Body of pancreas (tissue), 4 donors: ENCODE measurements around the gene LTBP1. TPM values are rescaled to one million over a fixed set of nuclear protein-coding genes. Genes with fewer than 3 reads are reported as not detected.

ENCODE experiments used
- ATAC-seq: fragments of 150-250 bp; one replicate; pipeline ENCODE4 v1.9.1; 2016
- DNase-seq, 4 donors: peaks; one replicate each; pipeline ENCODE4 v3.0.0-alpha.2; 2019
- H3K27ac ChIP-seq, 4 donors: fragments of 200-600 bp; sonication (generic); 1 replicate in 3 of 4; 2 replicates in 1 of 4; pipeline versions ENCODE4 v1.5.1 to v1.6.1; 2016 to 2019; ENCODE audit warnings: mild to moderate bottlenecking in 1 of 4, mixed read lengths in 1 of 4, moderate library complexity in 1 of 4
- H3K27me3 ChIP-seq, 2 donors: fragments of 200-600 bp; sonication (generic); one replicate each; pipeline ENCODE4 v1.6.0; 2016; ENCODE audit warnings: mild to moderate bottlenecking in 1 of 2
- H3K36me3 ChIP-seq, 2 donors: fragments of 200-600 bp; sonication (generic); replicated peaks in 1 of 2; 2 replicates each; pipeline ENCODE4 v1.5.1; 2016; ENCODE audit warnings: low read depth in 2 of 2; ENCODE audit not compliant: insufficient read depth in 1 of 2
- H3K4me1 ChIP-seq: fragments of 200-600 bp; sonication (generic); one replicate; pipeline ENCODE4 v1.6.0; 2016
- H3K4me3 ChIP-seq, 2 donors: fragments of 200-600 bp; sonication (generic); 1 replicate in 1 of 2; 2 replicates in 1 of 2; pipeline ENCODE4 v1.5.1; 2016 to 2019
- H3K9me3 ChIP-seq, 3 donors: fragments of 200-600 bp; sonication (generic); 1 replicate in 2 of 3; 2 replicates in 1 of 3; pipeline ENCODE4 v1.5.1; 2016
- POLR2A ChIP-seq, 3 donors: fragments of 450-650 bp; IDR thresholded peaks; one replicate each; pipeline ENCODE4 v1.6.1; 2016; ENCODE audit warnings: antibody characterized with exemption in 3 of 3, mild to moderate bottlenecking in 2 of 3
- WGBS, 2 donors: methylation state at CpG; one replicate each; pipeline ENCODE4 v1.1.5; 2017; 5-methylcytosine and 5-hydroxymethylcytosine counted together
- intact Hi-C: fragments of 100-400 bp; cut with DNase I; formaldehyde crosslinking; loops from one replicate; pipeline ENCODE4 v1.15.1; 2023
- total RNA-seq, 2 donors: library from RNA; depleted of rRNA; stranded (reverse); fragments of >200 nt; gene quantifications; one replicate each; pipeline ENCODE4 v1.1.0, GENCODE V29; 2016
- TF ChIP-seq, protein P1 (sequence below), 7 experiments: fragments of 450-650 bp in 4 of 7; fragments of 200-600 bp in 3 of 7; sonication (generic) in 3 of 7; IDR thresholded peaks; one replicate each; pipeline ENCODE4 v1.5.1; 2016 to 2019; ENCODE audit warnings: antibody characterized with exemption in 7 of 7

LTBP1 gene
- total RNA-seq, 2 donors from 2014 or later: 8.8 to 10.2 TPM

DNA sequence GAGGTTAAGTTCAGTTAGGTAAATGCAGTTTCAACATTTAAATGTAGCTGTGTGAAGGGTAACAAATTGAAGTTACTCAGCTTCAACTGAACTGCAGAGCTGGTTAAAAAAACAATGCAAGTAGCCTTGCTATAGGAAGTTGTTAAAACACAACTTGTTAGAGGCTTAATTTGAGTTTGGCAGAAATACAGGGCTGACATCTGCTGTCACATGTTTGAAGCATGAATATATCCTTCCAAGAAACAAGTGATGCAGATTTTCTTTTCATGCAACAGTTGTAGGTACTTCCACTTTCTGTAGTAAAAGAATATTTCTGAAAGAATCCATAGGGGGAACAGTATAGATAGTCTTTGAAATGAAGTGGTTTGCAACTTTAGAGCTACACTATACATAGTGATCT, 321.0 kb downstream of the LTBP1 start:
- H3K9me3 ChIP-seq: no peaks in the 10 kb centered on the region
- no peak overlapping the region for H3K27ac ChIP-seq
- TF ChIP-seq, protein P1, sequence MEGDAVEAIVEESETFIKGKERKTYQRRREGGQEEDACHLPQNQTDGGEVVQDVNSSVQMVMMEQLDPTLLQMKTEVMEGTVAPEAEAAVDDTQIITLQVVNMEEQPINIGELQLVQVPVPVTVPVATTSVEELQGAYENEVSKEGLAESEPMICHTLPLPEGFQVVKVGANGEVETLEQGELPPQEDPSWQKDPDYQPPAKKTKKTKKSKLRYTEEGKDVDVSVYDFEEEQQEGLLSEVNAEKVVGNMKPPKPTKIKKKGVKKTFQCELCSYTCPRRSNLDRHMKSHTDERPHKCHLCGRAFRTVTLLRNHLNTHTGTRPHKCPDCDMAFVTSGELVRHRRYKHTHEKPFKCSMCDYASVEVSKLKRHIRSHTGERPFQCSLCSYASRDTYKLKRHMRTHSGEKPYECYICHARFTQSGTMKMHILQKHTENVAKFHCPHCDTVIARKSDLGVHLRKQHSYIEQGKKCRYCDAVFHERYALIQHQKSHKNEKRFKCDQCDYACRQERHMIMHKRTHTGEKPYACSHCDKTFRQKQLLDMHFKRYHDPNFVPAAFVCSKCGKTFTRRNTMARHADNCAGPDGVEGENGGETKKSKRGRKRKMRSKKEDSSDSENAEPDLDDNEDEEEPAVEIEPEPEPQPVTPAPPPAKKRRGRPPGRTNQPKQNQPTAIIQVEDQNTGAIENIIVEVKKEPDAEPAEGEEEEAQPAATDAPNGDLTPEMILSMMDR (IDR thresholded peaks at IDR 0.05): no peak
- TF ChIP-seq POLR2A (IDR thresholded peaks at IDR 0.05): no peak
- intact Hi-C loops: no loop called here
- no peaks in the 10 kb centered on the region for H3K4me1 ChIP-seq
- DNase-seq (no peak), ATAC-seq (no peak)
- H3K4me3 ChIP-seq: no peak overlapping the region
- H3K27me3 ChIP-seq: no peaks in the 10 kb centered on the region
- no peaks in the 10 kb centered on the region for H3K36me3 ChIP-seq

- DNase-seq (no peak), ATAC-seq (no peak)
- WGBS, 2 donors: 77 to 79% methylated on average over 4 of the region's 4 CpGs
- no peaks in the 10 kb centered on the region for H3K36me3 ChIP-seq
- intact Hi-C loops: no loop called here
- H3K9me3 ChIP-seq: no peaks in the 10 kb centered on the region
- TF ChIP-seq, protein P1 (IDR thresholded peaks at IDR 0.05): no peak
- no peak for TF ChIP-seq POLR2A (IDR thresholded peaks at IDR 0.05)
- H3K27ac ChIP-seq: no peak overlapping the region
- H3K4me3 ChIP-seq: no peak overlapping the region
- no peaks in the 10 kb centered on the region for H3K4me1 ChIP-seq
- H3K27me3 ChIP-seq: no peaks in the 10 kb centered on the region
These were observed 321.6 kb downstream of the LTBP1 start for GRCh38 chr2:33268246-33268831.

GRCh38 chr2:33272001-33272400, 325.2 kb downstream of the LTBP1 start:
- H3K9me3 ChIP-seq: no peaks in the 10 kb centered on the region
- H3K27ac ChIP-seq: no peak overlapping the region
- DNase-seq (no peak), ATAC-seq (no peak)
- H3K4me3 ChIP-seq: no peak overlapping the region
- no peaks in the 10 kb centered on the region for H3K36me3 ChIP-seq
- TF ChIP-seq, protein P1 (IDR thresholded peaks at IDR 0.05): no peak
- no peak for TF ChIP-seq POLR2A (IDR thresholded peaks at IDR 0.05)
- intact Hi-C loops: no loop called here
- peaks cover 3% of the 10 kb centered on the region for H3K4me1 ChIP-seq
- H3K27me3 ChIP-seq: no peaks in the 10 kb centered on the region
- 84 to 87% methylated on average over 4 of the region's 4 CpGs for WGBS, 2 donors

DNA sequence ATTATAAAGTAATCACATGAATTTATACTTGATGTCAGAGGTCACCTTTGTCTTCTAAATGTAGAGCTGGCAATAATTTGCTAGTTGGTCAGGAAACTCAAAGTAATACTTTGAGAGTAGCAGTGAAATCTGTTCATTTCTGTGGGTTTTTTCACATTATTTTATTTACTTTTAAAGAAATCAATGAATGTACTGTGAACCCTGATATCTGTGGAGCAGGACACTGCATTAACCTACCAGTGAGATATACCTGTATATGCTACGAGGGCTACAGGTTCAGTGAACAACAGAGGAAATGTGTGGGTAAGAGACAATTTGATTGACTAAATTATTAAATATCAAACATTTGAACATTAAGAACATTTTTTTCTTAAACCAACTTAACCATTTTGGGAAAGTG, 326.7 kb downstream of the LTBP1 start:
- TF ChIP-seq POLR2A (IDR thresholded peaks at IDR 0.05): no peak
- TF ChIP-seq, protein P1 (IDR thresholded peaks at IDR 0.05): no peak
- intact Hi-C loops: no loop called here
- no peak for DNase-seq
- no peaks in the 10 kb centered on the region for H3K9me3 ChIP-seq
- H3K27ac ChIP-seq: no peak overlapping the region
- H3K36me3 ChIP-seq: no peaks in the 10 kb centered on the region
- WGBS, 2 donors: 50 to 70% methylated on average over 1 of the region's 1 CpG
- no peaks in the 10 kb centered on the region for H3K27me3 ChIP-seq
- ATAC-seq: no peak
- no peak overlapping the region for H3K4me3 ChIP-seq
- H3K4me1 ChIP-seq: peaks cover 3% of the 10 kb centered on the region

GRCh38 chr2:33274524-33274923, 327.8 kb downstream of the LTBP1 start:
- TF ChIP-seq, protein P1 (IDR thresholded peaks at IDR 0.05): no peak
- TF ChIP-seq POLR2A (IDR thresholded peaks at IDR 0.05): no peak
- intact Hi-C loops: no loop called here
- Histone ChIP-seq H3K4me1 (peaks cover 3% of the 10 kb centered on the region), H3K27me3 (no peaks in the 10 kb centered on the region), H3K27ac (no peak overlapping the region), H3K4me3 (no peak overlapping the region), H3K36me3 (no peaks in the 10 kb centered on the region), H3K9me3 (no peaks in the 10 kb centered on the region)
- WGBS, 2 donors: 96% methylated on average over 5 of the region's 5 CpGs
- ATAC-seq (no peak), DNase-seq (no peak)
